ENCODE measurements around the gene ALKBH3. TPM values are rescaled to one million over a fixed set of nuclear protein-coding genes. Genes with fewer than 3 reads are reported as not detected.
A peak's percentile ranks its signal among the peaks of the same experiment; 100 is the strongest.

Gene ALKBH3
- total RNA-seq, 6 donors from 2014 or later, result 23.9 to 60.8 (median 27.6) TPM

GRCh38 chr11:43944761-43945311 lies 64.2 kb downstream of the ALKBH3 start:
- peak overlapping the region in 3 of 4 donors; percentile 62 to 83 (median 74) for H3K4me3 ChIP-seq
- TF ChIP-seq CTCF (IDR thresholded peaks at IDR 0.05), result peak; percentile 70 to 80 (median 78)
- peak in 1 of 4 donors; percentile 21 for TF ChIP-seq POLR2A (IDR thresholded peaks at IDR 0.05)
- TF ChIP-seq POLR2AphosphoS5 (IDR thresholded peaks at IDR 0.05), result peak in 1 of 2 donors; percentile 7
- no peak for TF ChIP-seq EP300 (IDR thresholded peaks at IDR 0.05)
- ATAC-seq (ENCODE audit: low FRiP score in 2 of 2), result peak; percentile 55 to 75
- DNase-seq, result peak; percentile 83 to 94
- H3K27me3 ChIP-seq, result peaks cover 0 to 6% (median 2%) of the 10 kb centered on the region in 4 donors
- peaks cover 17 to 38% (median 23%) of the 10 kb centered on the region in 4 donors for H3K4me1 ChIP-seq
- WGBS, 2 donors, result 9 to 10% methylated on average over 15 to 16 of the region's 16 CpGs
- H3K9me3 ChIP-seq, result no peaks in the 10 kb centered on the region
- peak overlapping the region; percentile 82 to 94 (median 86) for H3K27ac ChIP-seq
- no peaks in the 10 kb centered on the region for H3K36me3 ChIP-seq

- Histone ChIP-seq H3K36me3 (no peaks in the 10 kb centered on the region), H3K4me1 (peaks cover 15 to 31% (median 23%) of the 10 kb centered on the region in 4 donors), H3K9me3 (no peaks in the 10 kb centered on the region), H3K27ac (peak overlapping the region in 1 of 4 donors; percentile 49), H3K4me3 (no peak overlapping the region), H3K27me3 (peaks cover 0 to 5% (median 1%) of the 10 kb centered on the region in 4 donors)
- DNase-seq (peak in 1 of 2 donors; percentile 45), ATAC-seq (ENCODE audit: low FRiP score in 2 of 2) (no peak)
- WGBS, 2 donors, result 56 to 57% methylated on average over 6 to 9 of the region's 9 CpGs
- TF ChIP-seq POLR2A (IDR thresholded peaks at IDR 0.05) (peak in 1 of 4 donors; percentile 8), EP300 (IDR thresholded peaks at IDR 0.05) (no peak), POLR2AphosphoS5 (IDR thresholded peaks at IDR 0.05) (no peak), CTCF (IDR thresholded peaks at IDR 0.05) (peak in 4 of 6 experiments; percentile 7 to 31 (median 17))
Observed at GRCh38 chr11:43947003-43947500, 66.4 kb downstream of the ALKBH3 start.

GRCh38 chr11:43947815-43948214 lies 67.2 kb downstream of the ALKBH3 start:
- DNase-seq, result no peak
- no peak for TF ChIP-seq POLR2A (IDR thresholded peaks at IDR 0.05)
- TF ChIP-seq EP300 (IDR thresholded peaks at IDR 0.05), result no peak
- no peak for TF ChIP-seq POLR2AphosphoS5 (IDR thresholded peaks at IDR 0.05)
- TF ChIP-seq CTCF (IDR thresholded peaks at IDR 0.05), result no peak
- no peaks in the 10 kb centered on the region for H3K36me3 ChIP-seq
- no peaks in the 10 kb centered on the region for H3K9me3 ChIP-seq
- no peak for ATAC-seq (ENCODE audit: low FRiP score in 2 of 2)
- H3K27ac ChIP-seq, result peak overlapping the region in 1 of 4 donors; percentile 49
- peaks cover 13 to 26% (median 23%) of the 10 kb centered on the region in 4 donors for H3K4me1 ChIP-seq
- H3K27me3 ChIP-seq, result no peaks in the 10 kb centered on the region
- no peak overlapping the region for H3K4me3 ChIP-seq
- 84 to 94% methylated on average over 1 of the region's 1 CpG for WGBS, 2 donors

GRCh38 chr11:43948341-43949225 lies 68.0 kb downstream of the ALKBH3 start:
- Histone ChIP-seq H3K4me3 (no peak overlapping the region), H3K27me3 (no peaks in the 10 kb centered on the region), H3K9me3 (no peaks in the 10 kb centered on the region), H3K4me1 (peaks cover 7 to 18% (median 16%) of the 10 kb centered on the region in 4 donors), H3K27ac (no peak overlapping the region), H3K36me3 (no peaks in the 10 kb centered on the region)
- WGBS, 2 donors, result 82 to 92% methylated on average over 2 of the region's 2 CpGs
- ATAC-seq (ENCODE audit: low FRiP score in 2 of 2) (no peak), DNase-seq (no peak)
- no peak for TF ChIP-seq EP300 (IDR thresholded peaks at IDR 0.05)
- TF ChIP-seq POLR2A (IDR thresholded peaks at IDR 0.05), result no peak
- TF ChIP-seq CTCF (IDR thresholded peaks at IDR 0.05), result no peak
- no peak for TF ChIP-seq POLR2AphosphoS5 (IDR thresholded peaks at IDR 0.05)

Data from upper lobe of left lung (tissue), 6 donors.